GM18505 (cell line): Measurements from ENCODE around the gene SIGLEC15.
"Not testable (repeated sequence)": the region's sequence is repeated elsewhere in the genome, so short reads cannot be mapped to it uniquely, and the experiment has no call there.

Source experiments
- ATAC-seq: cut with Tn5 transposase; IDR thresholded peaks from one replicate; pipeline ENCODE4 v1.9.1; 2021; ENCODE audit not compliant: unreplicated experiment
- POLR2A ChIP-seq: IDR thresholded peaks from 4 replicates; pipeline ENCODE4 v1.6.1; 2011; ENCODE audit warnings: borderline replicate concordance; ENCODE audit not compliant: insufficient read depth, insufficient read length; ENCODE audit errors: extremely low read depth

The SIGLEC15 gene

GRCh38 chr18:45844938-45845337 lies 19.5 kb downstream of the SIGLEC15 start:
- no peak for TF ChIP-seq POLR2A
- no peak for ATAC-seq

GRCh38 chr18:45845410-45845809 lies 19.9 kb downstream of the SIGLEC15 start:
- no peak for TF ChIP-seq POLR2A
- ATAC-seq, result no peak

- no peak for ATAC-seq
- no peak for TF ChIP-seq POLR2A
Observed at GRCh38 chr18:45847119-45847518, 21.6 kb downstream of the SIGLEC15 start.

- not testable (repeated sequence) for ATAC-seq
Observed at GRCh38 chr18:45848643-45849042, 23.2 kb downstream of the SIGLEC15 start.

- TF ChIP-seq POLR2A, result no peak
- ATAC-seq, result no peak
Observed at GRCh38 chr18:45849529-45849928, 24.1 kb downstream of the SIGLEC15 start.

GRCh38 chr18:45850021-45850420 lies 24.5 kb downstream of the SIGLEC15 start:
- ATAC-seq, result no peak

GRCh38 chr18:45851161-45851925 lies 25.9 kb downstream of the SIGLEC15 start:
- ATAC-seq, result no peak
- TF ChIP-seq POLR2A, result no peak

More at GRCh38 chr18:45850021-45850420, 24.5 kb downstream of the SIGLEC15 start:
- TF ChIP-seq POLR2A, result no peak

GRCh38 chr18:45852631-45853030 lies 27.2 kb downstream of the SIGLEC15 start:
- TF ChIP-seq POLR2A, result no peak
- ATAC-seq, result no peak

GRCh38 chr18:45854036-45854586 lies 28.6 kb downstream of the SIGLEC15 start:
- no peak for TF ChIP-seq POLR2A
- no peak for ATAC-seq

- ATAC-seq, result no peak
- no peak for TF ChIP-seq POLR2A
Observed at GRCh38 chr18:45856531-45856930, 31.1 kb downstream of the SIGLEC15 start.

- TF ChIP-seq POLR2A, result no peak
- ATAC-seq, result no peak
Observed at GRCh38 chr18:45859334-45859733, 33.9 kb downstream of the SIGLEC15 start.

GRCh38 chr18:45860492-45860891 lies 35.0 kb downstream of the SIGLEC15 start:
- TF ChIP-seq POLR2A, result no peak
- ATAC-seq, result no peak

- no peak for TF ChIP-seq POLR2A
Observed at GRCh38 chr18:45860971-45861370, 35.5 kb downstream of the SIGLEC15 start.

GRCh38 chr18:45861926-45862325 lies 36.5 kb downstream of the SIGLEC15 start:
- ATAC-seq, result no peak

More at GRCh38 chr18:45860971-45861370, 35.5 kb downstream of the SIGLEC15 start:
- ATAC-seq, result no peak

More at GRCh38 chr18:45861926-45862325, 36.5 kb downstream of the SIGLEC15 start:
- TF ChIP-seq POLR2A, result no peak
